22Rv1 (cell line): Measurements from ENCODE around the gene SLC2A4.

Experiments used
- H3K27ac ChIP-seq: fragments of 450-650 bp; 2 replicates; pipeline ENCODE4 v1.5.1; 2017
- CTCF ChIP-seq: fragments of 450-650 bp; IDR thresholded peaks from 2 replicates; pipeline ENCODE4 v1.5.1; 2017; ENCODE audit warnings: mild to moderate bottlenecking
- ZFX ChIP-seq: fragments of 450-650 bp; IDR thresholded peaks from 2 replicates; pipeline ENCODE4 v1.6.1; 2017; ENCODE audit warnings: antibody characterized with exemption, borderline replicate concordance

SLC2A4 gene

GRCh38 chr17:7281953-7282751, 634 bp downstream of the SLC2A4 start:
- no peak overlapping the region for H3K27ac ChIP-seq
- TF ChIP-seq ZFX, result no peak
- TF ChIP-seq CTCF, result no peak

- H3K27ac ChIP-seq, result no peak overlapping the region
- TF ChIP-seq CTCF (no peak), ZFX (no peak)
Observed at GRCh38 chr17:7282752-7283321, 1.3 kb downstream of the SLC2A4 start.

- TF ChIP-seq CTCF (no peak), ZFX (no peak)
- no peak overlapping the region for H3K27ac ChIP-seq
Observed at GRCh38 chr17:7283471-7284216, 2.1 kb downstream of the SLC2A4 start.

GRCh38 chr17:7284911-7285310, 3.4 kb downstream of the SLC2A4 start:
- no peak overlapping the region for H3K27ac ChIP-seq
- TF ChIP-seq ZFX (no peak), CTCF (no peak)

GRCh38 chr17:7285679-7286078, 4.2 kb downstream of the SLC2A4 start:
- TF ChIP-seq ZFX, result no peak
- TF ChIP-seq CTCF, result no peak

GRCh38 chr17:7289256-7290032, 7.9 kb downstream of the SLC2A4 start:
- H3K27ac ChIP-seq, result no peak overlapping the region
- TF ChIP-seq CTCF, result no peak
- TF ChIP-seq ZFX, result no peak

More at GRCh38 chr17:7285679-7286078, 4.2 kb downstream of the SLC2A4 start:
- H3K27ac ChIP-seq, result no peak overlapping the region
